Cardiac fibroblast (primary cell): ENCODE measurements around the gene RNF214.

Experiments
- DNase-seq, 2 donors: peaks; one replicate each; pipeline versions ENCODE4 v3.0.0 to v3.0.0-alpha.2; 2010; ENCODE audit warnings: low read depth in 2 of 2
- H3K4me3 ChIP-seq, 2 donors: replicated peaks in 1 of 2; 1 replicate in 1 of 2; 2 replicates in 1 of 2; pipeline ENCODE4 v1.5.1; 2011; ENCODE audit warnings: low read depth in 2 of 2, low read length in 2 of 2, mild to moderate bottlenecking in 2 of 2, moderate library complexity in 1 of 2
- CTCF ChIP-seq: IDR thresholded peaks from one replicate; pipeline ENCODE4 v1.5.1; 2011; ENCODE audit warnings: low read depth, mild to moderate bottlenecking, low read length, inconsistent platforms

The RNF214 gene

GRCh38 chr11:117313091-117313490 is 80.6 kb downstream of the RNF214 start:
- no peak overlapping the region for H3K4me3 ChIP-seq
- DNase-seq = no peak
- no peak for TF ChIP-seq CTCF

- no peak for DNase-seq
- TF ChIP-seq CTCF = no peak
- H3K4me3 ChIP-seq = peak overlapping the region; percentile 76 to 81
These were observed 81.6 kb downstream of the RNF214 start for GRCh38 chr11:117313828-117314768.

GRCh38 chr11:117314840-117315239 is 82.4 kb downstream of the RNF214 start:
- TF ChIP-seq CTCF = no peak
- DNase-seq = no peak
- peak overlapping the region; percentile 76 to 81 for H3K4me3 ChIP-seq

- no peak for DNase-seq
- TF ChIP-seq CTCF = no peak
- peak overlapping the region; percentile 76 to 81 for H3K4me3 ChIP-seq
These were observed 83.1 kb downstream of the RNF214 start for GRCh38 chr11:117315285-117316196.

GRCh38 chr11:117316197-117316961 is 83.9 kb downstream of the RNF214 start, which contains the start of gene BACE1:
Gene BACE1 (minus strand): TSS chr11:117316256. CDS start chr11:117315795, 461 bp downstream.
- peak within 1 kb of the TSS; percentile 76 to 81 for H3K4me3 ChIP-seq
- peak; percentile 78 to 90 for DNase-seq
- peak; percentile 55 for TF ChIP-seq CTCF

GRCh38 chr11:117318738-117319137 is 86.3 kb downstream of the RNF214 start:
- DNase-seq = no peak
- no peak for TF ChIP-seq CTCF
- H3K4me3 ChIP-seq = no peak overlapping the region
